NCI-H2196 (cell line): ENCODE results near the gene FBXO7.
"Not testable (repeated sequence)": the region's sequence is repeated elsewhere in the genome, so short reads cannot be mapped to it uniquely, and the experiment has no call there.

ENCODE experiments used
- DNase-seq: peaks from one replicate; lab custom pipeline; 2025; ENCODE audit not compliant: unreplicated experiment; lab: John Stamatoyannopoulos, UW

FBXO7 gene

DNA sequence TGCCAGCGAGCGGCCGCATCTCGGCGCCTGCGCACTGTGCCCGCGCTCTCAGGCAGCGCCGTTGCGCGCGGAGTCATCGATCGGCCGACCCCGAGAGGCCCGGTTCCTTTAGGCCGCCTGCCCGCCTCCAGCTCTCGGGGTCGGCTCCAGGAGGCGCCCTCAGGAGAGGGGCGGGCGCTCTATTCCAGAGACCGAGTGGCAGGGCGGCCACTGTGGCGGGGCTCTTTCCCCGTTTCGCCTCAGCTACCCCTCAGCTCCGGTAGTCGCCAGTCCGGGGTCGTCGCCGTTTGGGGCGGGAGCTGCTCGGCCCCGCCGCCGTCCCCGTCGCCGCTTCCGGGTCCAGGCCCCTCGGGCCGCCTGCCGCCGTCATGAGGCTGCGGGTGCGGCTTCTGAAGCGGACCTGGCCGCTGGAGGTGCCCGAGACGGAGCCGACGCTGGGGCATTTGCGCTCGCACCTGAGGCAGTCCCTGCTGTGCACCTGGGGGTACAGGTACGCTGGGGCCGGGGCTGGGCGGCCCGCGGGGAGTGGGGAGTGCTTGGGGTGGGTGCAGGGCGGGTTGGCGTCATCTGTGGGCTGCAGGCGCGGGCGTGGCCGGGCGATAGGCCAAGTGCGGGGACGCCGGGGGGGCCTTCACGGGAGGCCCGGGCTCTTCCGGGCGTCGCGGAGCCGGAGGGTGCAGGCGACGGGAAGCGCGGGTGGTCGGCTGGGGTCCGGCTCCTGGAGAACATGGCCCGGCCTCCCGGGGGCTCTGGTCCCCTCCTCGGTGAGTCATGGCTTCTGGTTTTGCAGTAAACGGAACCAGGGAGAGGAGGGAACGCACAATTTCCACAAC is at the start of gene FBXO7:
TSS of gene FBXO7 (plus strand) at position 177 of the 833 bp plus-strand sequence. CDS start at position 369, 192 bp downstream.
- DNase-seq: peak; percentile 80

DNA sequence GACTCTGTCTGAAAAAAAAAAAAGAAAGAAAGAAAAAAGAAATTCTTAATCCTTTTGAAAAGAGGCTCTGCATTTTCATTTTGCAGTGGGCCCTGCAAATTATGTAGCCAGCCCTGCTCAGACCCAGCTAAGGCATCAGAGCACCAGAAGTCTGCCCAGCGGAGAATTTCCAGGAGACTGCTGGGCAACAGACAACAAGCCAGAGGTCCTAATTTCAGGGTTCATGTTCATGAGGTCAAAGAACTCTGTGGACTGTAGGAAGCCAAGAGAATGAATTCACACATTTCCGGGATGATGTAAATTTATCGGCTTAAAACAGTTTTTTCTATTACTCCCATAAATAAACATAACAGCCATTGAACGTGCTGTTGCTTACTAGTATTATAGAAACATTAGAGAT is 47.7 kb upstream of the FBXO7 start:
- DNase-seq: no peak

DNA sequence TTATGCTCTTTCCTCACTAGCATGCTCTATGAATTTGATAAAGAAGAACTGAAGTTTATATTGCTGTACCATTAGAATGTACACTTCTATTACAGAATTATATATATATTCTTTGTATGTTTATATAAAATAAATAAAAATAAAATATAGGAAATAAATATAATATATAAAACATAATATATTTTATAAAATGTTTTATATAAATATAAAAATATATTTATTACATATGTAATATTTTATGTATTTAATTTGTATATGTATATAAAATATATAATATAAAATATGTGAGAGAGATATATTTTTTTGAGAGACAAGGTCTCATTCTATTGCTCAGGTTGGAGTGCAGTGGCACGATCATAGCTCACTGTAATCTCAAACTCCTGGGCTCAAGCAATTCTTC is 44.3 kb upstream of the FBXO7 start:
- DNase-seq: no peak

DNA sequence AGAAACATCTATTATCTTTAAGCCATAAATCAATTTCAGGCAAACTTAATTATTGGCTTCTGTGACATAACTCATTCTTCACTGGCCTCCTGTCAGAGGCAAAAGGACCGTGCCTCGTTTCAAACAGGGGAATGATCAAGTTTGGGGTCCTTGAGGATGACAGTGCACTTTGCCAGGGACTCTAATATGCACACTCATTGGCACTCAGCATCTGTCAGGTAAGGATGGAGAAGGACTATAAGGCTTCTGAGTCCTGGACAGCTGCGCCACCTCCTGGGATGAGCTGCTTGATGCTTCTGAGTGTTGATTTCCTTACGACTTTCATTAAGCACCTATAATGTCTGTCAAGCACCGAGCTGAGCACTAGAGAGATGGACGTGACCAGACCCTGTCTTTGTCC is 30.5 kb upstream of the FBXO7 start:
- no peak for DNase-seq

DNA sequence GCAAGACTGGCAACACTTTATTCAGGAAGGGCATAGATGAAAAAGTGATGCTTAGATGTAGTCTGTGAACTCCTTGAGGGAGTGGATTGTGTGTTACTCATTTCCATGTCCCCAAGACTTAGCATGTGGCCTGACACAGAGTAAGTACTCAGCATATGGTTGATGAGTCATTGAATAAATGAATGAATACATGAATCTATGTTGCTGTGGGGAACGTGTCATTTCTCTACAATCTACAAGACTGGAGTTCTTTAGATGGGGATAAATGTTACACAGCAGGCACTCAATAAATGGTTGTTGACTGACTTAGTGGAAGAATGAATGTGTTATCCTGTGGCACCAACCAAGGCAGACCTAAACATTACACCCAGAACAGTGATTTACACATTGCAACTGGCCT is 28.3 kb upstream of the FBXO7 start:
- no peak for DNase-seq

DNA sequence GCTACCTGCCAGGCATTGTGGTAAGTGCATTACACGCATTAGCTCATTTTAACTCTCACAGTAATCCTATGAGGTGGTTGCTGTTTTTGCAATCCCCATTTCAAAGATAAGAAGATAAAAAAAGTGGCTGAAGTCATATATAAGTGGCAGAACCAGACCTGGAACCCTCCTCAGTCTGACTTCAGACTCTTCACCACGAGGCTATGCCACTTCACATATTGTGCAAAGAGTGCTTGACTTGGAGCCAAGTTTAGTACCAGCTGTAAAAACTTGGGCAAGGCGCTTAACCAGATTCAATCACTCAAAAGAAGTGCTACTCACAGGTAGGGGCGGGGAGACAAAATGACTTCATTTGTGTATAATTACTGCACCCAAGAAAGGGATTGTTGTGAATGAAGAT is 25.6 kb upstream of the FBXO7 start:
- peak; percentile 3 for DNase-seq

DNA sequence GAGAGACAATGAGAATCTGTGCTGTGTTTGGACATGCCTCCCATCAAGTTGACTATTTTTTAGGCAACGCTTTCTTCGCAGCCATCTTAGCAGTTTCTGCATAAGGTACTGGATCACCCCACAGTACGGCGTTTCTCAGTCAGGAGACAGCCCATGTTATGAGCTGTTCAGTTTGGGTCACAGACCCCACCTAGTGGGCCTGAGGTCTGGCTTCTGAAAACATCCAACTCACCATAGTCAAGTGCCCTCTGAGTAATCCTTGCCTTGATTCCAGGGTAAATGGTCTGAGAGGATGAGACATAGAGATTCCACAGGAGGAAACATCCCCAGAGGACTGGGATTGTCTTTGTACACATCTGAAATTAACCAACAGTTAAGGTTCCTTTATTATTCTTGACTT is 17.6 kb upstream of the FBXO7 start:
- DNase-seq: no peak

DNA sequence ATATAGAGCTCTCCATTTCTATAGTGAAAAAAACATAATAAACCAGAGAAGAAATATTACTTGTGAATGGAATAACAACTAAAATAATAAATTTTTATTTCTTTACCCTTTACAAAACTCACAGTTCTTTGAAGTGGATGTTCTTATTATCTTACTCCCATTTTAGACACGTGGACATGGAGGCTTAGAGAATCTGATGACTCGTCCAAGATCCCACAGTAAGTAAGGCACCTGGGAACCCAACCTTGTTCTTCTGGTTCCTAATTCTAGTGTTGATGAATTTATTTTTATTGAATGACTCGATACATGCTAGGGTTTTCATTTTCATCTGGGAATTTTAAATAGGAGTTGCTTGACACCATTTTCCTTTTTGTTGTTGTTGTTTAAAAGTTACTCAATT is 12.2 kb upstream of the FBXO7 start:
- DNase-seq: no peak

DNA sequence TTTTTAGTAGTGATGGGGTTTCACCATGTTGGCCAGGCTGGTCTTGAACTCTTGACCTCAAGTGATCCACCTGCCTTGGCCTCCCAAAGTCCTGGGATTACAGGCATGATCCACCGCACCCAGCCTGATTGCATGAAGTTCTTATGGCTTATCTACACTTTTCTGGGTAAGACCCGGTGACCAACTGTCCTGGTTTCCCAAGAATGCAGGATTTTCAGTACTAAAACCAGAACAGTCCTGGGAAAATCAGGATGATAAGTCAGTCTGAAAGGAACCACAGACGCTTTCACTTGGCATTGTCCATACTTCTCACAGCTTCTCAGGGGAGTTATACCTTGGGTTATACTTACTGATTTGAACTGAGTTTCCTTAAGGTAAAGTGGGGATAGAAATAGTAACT is 8.9 kb upstream of the FBXO7 start:
- no peak for DNase-seq

DNA sequence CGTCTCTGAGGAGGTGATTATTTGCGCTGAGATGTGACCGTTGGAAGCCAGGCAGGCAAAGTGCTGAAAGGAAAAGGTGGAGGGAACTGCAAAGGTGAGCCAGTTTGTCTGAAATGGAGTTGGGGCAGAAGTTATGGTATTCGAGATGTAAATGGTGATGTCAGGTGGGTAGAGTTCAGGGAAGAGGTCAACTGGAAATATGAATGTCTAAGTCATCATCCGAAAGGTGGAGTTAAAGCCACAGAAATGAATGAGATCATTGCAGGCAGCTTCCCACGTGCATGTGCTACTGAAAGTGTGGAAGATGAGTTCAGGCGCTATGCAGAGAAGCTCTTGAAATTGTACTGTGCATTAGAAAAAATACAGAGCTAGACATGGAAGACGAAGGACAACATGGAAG is 8.1 kb upstream of the FBXO7 start:
- DNase-seq: no peak

DNA sequence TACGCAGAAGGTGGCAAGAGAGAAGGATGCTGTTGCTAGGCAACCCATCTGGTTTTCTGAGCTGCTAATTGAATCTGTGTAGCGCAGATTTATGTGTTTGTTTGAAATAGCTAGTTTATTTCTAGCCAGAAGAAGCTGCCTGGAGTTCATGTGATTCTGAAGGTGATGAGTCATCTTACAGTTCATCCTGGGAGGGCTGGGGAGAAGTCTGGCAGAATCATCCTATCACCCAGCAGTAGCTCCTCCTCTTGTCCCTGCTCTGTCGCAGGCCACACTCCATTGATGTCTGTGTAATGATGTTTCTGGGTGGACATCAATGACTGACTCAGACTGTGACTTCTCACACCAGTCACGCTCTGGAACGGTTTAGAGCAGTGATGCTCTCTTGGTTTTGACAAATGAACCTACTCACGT is 4.8 kb upstream of the FBXO7 start:
- no peak for DNase-seq

DNA sequence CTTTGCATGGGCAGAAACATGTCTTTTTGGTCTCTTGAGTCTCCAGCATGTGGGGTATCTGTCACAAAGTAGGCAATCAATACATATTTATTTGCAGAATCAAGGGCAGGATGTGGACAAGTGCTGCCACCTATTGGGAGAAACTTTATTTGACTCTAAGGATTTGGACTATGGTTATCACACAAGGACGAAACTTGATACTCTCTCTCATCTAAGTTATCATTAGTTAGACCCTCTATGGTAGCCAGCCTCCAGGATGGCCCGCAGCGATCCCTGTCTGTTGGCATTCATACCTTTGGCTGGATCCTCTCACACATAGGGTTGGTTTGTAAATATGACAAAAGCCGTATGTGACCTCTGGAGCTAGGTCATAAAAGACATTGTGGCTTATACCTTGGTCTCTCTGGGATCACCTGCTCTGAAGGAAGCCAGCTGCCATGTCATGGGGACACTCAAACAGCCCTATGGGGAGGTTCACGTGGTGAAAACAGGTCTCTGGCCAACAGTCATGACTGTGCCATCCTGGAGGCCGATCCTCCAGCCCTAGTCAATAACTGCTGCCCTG is 1.1 kb upstream of the FBXO7 start:
- peak; percentile 34 for DNase-seq

DNA sequence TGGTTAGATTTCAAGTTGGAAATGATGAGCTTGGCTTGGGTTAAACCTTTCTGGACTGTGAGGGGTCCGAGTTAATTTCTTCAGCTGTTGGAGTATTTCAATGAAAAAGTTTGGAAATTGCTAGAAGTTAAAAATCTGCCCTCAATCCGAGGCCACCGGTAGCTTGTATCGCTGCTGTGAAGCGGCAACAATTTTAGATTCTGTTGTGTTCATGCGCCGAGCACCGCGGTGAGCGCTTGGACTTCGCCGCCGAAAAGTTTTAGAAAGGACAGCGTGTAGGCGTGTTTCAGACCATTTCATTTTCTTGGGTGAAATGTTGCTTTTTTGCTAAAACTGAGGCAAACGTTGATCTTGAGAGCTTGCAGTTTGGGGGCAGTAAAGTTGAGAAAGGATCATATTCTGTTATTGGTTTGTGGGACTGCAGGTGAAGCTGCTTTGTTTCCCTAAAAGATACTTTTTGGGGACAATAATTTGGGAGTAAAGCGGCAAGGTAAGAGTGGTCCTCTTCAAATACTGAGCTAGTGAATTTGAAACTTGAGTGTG is 928 bp downstream of the FBXO7 start:
- no peak for DNase-seq

DNA sequence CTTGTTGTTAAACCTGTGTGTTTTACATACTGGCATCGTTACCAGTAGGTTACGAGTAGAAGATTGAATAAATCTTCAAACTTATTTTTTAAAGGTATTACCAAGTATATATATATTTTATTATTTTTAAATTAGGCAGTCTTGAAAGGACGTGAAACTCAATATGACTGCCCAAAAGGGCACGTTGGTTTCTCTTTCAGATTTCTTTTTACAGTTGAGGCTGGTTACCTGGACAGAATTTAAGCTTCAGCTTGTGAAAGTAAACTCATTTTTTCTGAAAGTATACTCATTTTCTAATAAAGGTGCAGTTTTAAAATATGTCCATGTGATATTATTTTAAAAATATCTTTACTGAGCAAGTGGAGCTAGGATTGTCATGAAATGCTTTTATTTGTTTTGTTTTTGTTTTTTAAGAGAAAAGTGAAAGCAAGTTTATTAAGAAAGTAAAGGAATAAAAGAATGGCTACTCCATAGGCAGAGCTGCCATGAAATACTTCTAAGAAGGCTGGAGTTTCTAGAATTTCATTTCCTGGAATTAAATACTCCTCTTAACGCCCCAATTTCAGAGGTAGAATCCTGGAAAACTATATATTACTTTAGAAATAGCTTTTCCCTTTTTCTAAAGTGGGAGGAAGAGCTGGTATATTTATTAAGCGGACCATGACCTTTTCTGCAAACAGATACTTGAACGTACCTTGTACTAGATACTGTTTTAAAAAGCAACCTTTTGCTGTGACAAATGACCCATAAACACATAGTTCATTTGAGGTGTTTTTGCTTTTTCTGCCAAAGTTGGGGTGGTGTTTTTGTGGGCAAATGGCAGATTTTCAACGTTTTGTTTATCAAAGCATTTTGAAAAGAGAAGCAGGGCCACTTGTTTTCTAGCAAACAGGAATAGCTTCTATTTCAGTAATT is 1.9 kb downstream of the FBXO7 start:
- DNase-seq: no peak

DNA sequence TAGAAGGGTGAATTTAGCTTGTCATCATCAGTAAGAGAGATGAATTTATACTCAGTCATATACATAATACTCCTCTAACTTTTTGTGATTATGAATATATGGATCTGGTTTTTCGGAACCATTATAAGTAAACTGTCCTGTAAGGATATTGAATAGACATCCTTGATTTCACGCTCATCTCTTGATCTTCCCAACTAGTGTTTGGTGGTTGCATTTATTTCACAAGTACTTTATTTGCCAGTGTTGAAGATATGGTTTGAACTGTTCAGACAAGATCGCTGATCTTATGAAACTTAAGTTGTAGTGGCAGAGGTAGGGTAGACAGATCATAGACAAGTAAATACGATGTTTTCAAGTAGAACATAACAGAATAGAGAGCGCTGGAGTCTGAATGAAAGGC is 3.0 kb downstream of the FBXO7 start:
- no peak for DNase-seq

DNA sequence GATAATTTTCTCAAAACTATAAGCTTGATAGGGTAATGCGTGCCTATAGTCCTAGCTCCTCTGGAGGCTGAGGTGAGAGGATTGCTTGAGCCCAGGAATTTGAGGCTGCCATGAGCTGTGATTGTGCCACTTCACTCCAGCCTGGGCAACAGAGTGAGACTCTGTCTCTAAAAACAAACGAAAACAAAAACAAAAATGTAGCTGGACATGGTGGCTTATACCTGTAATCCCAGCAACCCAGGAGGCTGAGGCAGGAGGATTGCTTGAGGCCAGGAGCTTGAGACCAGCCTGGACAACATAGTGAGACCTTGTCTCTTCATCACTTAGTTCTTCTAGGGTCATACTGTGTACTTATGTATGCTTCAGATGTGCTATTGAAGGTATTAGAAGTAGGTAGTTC is 3.9 kb downstream of the FBXO7 start:
- not testable (repeated sequence) for DNase-seq

DNA sequence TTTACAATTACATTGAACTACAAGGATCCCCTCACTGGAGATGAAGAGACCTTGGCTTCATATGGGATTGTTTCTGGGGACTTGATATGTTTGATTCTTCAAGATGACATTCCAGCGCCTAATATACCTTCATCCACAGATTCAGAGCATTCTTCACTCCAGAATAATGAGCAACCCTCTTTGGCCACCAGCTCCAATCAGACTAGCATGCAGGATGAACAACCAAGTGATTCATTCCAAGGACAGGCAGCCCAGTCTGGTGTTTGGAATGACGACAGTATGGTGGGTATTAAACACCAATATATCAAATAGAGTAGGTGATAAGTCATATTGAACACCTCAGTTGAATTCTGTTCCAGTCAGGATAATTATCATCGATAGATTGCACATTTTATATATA is 4.4 kb downstream of the FBXO7 start:
- no peak for DNase-seq

DNA sequence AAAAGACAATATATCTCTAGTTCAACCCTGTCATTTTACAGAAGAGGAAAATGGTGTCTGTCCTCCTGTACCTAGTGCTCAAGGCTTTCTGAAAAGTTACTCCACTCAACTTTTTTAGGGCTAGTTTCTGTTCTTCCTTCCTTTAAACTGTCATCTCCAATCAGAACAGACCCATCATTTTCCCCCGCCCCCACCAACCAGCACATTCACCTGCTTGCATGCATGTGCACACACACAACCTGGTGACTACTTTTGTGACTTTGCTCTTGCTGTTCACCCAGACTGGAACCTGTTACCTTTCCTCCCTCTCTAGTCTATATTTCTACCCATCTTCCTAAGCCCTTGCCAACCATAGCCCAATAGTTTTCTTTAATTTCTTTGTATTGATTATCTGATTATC is 5.6 kb downstream of the FBXO7 start:
- no peak for DNase-seq

DNA sequence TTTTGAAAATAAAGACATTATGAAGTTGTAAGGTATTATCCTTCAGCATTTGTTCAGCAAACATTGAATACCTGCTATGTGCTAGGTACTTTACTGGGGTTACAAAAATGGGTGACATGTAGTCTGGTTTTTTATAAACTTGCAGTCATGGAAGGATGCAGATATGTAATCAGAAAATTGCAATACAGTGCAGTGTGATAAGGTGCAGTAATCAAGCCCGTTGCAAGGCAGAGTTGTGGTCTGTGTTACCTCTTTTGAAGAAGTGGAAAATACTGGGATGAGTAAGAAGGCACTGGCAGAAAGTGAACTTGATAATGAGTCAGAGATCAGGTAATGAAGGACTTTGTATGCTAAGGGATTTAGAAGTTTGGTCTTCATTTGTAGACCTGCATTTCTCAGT is 8.1 kb downstream of the FBXO7 start:
- DNase-seq: no peak

DNA sequence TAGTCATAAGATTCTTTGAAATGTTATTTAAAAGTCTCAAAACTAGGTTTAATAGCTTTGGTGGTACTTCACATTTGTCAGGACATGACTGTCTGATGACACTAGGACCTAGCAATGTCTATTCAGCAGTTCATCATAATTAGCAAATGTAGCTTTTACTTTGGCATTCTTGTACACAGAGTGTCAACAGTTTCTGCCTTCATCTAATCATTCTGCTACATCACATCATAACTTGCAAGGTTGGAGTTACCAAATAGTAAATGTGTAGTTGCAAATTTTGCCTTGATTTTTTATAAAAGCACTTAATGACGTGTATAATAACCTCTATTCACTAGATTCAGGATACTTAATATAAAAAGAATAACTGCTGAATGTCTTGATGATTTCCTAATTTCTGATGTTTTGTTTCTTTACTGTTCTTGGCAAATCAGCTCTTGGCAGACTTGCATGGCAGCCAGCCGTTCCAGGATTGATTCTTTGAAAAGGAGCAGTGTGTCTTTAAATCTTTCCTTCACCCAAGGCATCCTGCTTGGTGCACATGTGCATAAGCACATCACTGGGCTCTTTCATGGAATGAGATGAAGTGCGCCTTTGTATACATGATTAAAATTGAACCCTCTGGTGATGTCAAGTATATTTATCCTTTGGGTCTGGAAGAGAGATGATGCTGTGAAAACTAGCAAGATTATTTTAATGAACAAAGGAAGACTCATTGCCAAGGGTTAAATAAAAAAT is 12.2 kb downstream of the FBXO7 start:
- DNase-seq: no peak

DNA sequence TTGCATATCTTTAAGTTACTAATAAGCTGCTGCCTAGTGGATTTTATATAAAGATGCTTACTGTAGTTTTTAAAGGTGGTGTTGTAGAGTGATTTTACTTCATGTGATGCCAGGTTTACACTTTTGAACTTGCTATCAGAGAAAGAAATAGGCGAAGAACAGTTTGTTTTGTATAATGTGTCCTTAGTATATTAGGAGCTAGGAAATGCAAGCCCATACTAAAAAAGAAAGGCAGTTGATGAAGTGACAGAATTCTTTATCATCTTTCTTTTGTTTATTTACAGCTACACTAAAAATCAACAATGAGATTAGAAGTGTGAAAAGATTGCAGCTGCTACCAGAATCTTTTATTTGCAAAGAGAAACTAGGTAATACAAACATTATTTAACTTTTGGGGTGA is 12.8 kb downstream of the FBXO7 start:
- DNase-seq: no peak
